SJCRH30 (cell line): ENCODE data around the gene PELI1. TPM values are rescaled to one million over a fixed set of nuclear protein-coding genes. Genes with fewer than 3 reads are reported as not detected.

Experiments
- DNase-seq, 2 experiments: peaks; one replicate each; pipeline ENCODE4 v3.0.0-alpha.2; 2015 to 2020
- H3K27ac ChIP-seq: fragments of 250-450 bp; sonication (Bioruptor Pico); 2 replicates; pipeline ENCODE4 v1.5.1; 2020; ENCODE audit warnings: mild to moderate bottlenecking, moderate library complexity
- H3K27me3 ChIP-seq: fragments of 250-450 bp; sonication (Bioruptor Pico); 2 replicates; pipeline ENCODE4 v1.5.1; 2020; ENCODE audit warnings: mild to moderate bottlenecking, moderate library complexity
- H3K36me3 ChIP-seq: fragments of 250-450 bp; sonication (Bioruptor Pico); 2 replicates; pipeline ENCODE4 v1.5.1; 2020; ENCODE audit warnings: mild to moderate bottlenecking, moderate library complexity
- H3K4me1 ChIP-seq: fragments of 250-450 bp; sonication (Bioruptor Pico); 2 replicates; pipeline ENCODE4 v1.5.1; 2020; ENCODE audit warnings: mild to moderate bottlenecking, moderate library complexity
- H3K4me3 ChIP-seq: fragments of 250-450 bp; sonication (Bioruptor Pico); 2 replicates; pipeline ENCODE4 v1.5.1; 2020; ENCODE audit warnings: mild to moderate bottlenecking, moderate library complexity
- H3K9me3 ChIP-seq: fragments of 250-450 bp; sonication (Bioruptor Pico); replicated peaks from 2 replicates; pipeline ENCODE4 v1.5.1; 2020; ENCODE audit warnings: mild to moderate bottlenecking, moderate library complexity
- total RNA-seq: library from RNA; depleted of rRNA; stranded (reverse); fragments of >200 nt; shearing (Covaris generic); gene quantifications from 2 replicates; pipeline ENCODE4 v1.2.3, GENCODE V29; 2014; rRNA removed

The PELI1 gene, protein sequence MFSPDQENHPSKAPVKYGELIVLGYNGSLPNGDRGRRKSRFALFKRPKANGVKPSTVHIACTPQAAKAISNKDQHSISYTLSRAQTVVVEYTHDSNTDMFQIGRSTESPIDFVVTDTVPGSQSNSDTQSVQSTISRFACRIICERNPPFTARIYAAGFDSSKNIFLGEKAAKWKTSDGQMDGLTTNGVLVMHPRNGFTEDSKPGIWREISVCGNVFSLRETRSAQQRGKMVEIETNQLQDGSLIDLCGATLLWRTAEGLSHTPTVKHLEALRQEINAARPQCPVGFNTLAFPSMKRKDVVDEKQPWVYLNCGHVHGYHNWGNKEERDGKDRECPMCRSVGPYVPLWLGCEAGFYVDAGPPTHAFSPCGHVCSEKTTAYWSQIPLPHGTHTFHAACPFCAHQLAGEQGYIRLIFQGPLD
- total RNA-seq = 45.8 and 48.4 TPM in 2 replicates

DNA sequence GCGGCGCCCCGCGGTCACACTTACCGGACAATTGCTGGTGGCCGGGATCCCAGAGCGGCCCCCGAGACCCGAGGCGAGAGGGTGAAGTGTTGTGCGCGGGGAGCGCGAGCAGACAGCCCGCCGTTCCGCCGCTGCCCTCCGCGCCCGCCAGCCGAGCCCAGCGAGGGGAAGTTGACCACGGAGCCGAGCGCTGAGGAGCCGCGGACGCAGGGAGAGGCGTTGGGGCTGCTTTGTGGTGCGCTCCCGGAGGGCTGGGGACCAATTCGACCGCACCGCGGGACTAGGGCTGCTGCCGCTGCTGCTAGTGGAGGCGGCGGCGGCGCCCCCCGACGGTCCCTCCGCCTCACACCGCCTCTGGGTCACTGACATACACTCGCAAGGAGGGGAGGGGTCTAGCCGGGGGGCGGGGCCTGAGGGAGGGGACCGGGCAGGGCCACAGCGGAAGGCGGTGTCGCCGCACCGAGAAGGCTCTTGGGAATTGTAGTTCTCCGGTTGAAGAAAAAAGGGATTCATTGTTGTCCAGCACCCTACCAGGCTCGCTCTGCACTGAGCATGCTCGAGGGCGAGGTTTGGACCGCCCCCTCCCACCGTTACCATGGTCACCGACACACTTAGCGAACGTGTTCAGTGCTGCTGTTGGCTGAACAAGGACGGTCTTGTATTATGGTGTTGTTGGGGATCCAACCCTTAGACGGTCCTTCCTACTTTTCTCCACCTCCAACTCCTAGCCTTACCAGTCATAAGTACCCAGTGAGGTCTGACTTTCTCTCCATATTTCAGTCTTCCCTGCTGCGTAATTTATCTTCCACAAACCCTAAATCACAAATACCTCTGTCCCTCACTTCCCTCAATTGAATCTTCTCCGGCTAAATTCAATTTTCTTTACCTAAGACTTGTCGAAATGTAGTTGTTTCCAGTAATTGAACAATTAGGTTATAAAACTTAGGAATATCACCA lies at the start of gene PELI1:
Gene PELI1 (minus strand): TSS at position 364 of the 957 bp plus-strand sequence. CDS start 36,110 bp downstream, outside the sequence.
- Histone ChIP-seq H3K9me3 (no peaks in the 10 kb centered on the region; the same call in 1 of the 2 replicates), H3K36me3 (peaks cover 2% of the 10 kb centered on the region), H3K4me1 (peaks cover 17% of the 10 kb centered on the region), H3K27me3 (no peaks in the 10 kb centered on the region), H3K27ac (peak within 1 kb of the TSS; percentile 88), H3K4me3 (peak within 1 kb of the TSS; percentile 98)
- DNase-seq = peak; percentile 100

DNA sequence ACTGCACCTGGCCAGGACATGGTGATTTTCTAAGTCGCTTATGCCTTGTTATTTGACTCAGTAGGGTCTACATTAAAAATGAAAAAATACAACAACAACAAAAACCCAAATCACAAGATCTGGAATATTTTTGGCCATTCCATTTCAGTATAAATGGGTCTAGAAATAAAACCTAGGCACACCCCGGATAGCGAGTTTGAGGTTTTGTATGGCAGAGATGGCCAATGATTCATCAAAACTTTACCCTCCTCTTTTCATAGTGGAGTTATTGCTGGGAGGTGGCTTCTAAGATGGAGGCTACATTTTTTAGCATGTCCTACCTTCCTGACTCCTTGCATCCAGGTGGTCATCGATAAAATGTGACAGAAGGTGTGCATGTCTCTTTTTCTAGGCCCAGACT lies 49.3 kb upstream of the PELI1 start:
- no peak for DNase-seq
- Histone ChIP-seq H3K27ac (no peak overlapping the region), H3K9me3 (no peaks in the 10 kb centered on the region), H3K4me1 (no peaks in the 10 kb centered on the region), H3K4me3 (no peak overlapping the region), H3K36me3 (no peaks in the 10 kb centered on the region), H3K27me3 (no peaks in the 10 kb centered on the region)

DNA sequence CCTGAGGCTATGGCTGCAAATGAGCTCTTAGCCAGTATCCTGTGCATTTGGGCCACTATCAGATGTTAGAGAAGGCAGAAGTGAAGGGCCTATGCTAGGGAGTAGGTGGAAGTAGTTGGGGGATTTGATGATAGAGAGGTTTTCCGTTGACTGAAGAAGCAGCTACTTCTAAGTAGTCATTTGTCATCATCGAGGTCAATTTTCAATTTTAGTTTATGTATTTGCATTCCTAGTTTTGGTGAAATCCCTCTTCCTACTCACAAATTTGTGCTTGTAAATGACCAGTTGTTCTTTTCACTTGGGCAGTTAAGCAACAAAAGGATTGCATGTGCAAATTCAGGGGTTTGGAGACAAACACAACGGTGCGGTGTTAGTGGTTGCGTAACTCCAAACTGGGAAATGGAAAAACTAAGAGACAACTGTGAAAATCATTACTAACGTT lies 48.5 kb upstream of the PELI1 start:
- H3K27ac ChIP-seq = no peak overlapping the region
- no peaks in the 10 kb centered on the region for H3K4me1 ChIP-seq
- no peak for DNase-seq
- H3K27me3 ChIP-seq = no peaks in the 10 kb centered on the region
- no peaks in the 10 kb centered on the region for H3K9me3 ChIP-seq
- H3K4me3 ChIP-seq = no peak overlapping the region
- no peaks in the 10 kb centered on the region for H3K36me3 ChIP-seq

DNA sequence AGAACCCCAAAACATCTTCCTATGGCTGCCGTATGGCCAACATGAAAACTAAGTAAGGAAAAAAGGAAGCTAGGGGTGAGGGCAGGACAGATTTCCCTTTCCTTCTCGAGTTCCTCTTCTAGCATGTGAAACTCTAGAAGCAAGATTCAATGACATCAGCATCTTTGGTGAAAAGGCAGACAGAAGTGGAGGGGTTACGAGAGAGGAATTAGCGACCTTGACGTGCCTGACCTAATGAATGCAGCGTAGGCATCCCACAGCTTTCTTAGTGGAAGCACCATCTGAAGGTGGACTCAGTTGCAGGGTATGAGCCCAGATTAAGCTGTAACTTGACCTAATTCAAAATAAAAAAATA lies 47.9 kb upstream of the PELI1 start:
- Histone ChIP-seq H3K4me3 (no peak overlapping the region), H3K27me3 (no peaks in the 10 kb centered on the region), H3K27ac (no peak overlapping the region), H3K4me1 (peaks cover 3% of the 10 kb centered on the region), H3K9me3 (no peaks in the 10 kb centered on the region), H3K36me3 (no peaks in the 10 kb centered on the region)
- DNase-seq = no peak

DNA sequence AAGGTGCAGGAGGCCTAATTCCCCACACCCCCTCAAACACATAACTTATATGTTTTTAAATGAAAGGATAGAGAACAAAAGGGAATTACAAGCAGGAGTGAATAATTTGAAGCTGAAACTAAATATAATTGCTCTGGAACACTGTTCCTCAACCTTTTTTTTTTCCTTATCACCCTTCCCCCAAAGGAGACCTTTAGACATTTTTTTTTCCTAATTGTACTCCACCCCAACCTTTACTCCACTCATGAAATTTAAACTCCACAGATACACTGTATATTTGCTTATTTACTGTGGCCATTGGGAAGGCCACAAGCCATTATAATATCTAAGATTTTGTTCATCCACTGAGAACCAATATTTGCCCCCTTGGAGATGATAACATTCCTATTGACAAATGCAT lies 45.4 kb upstream of the PELI1 start:
- no peaks in the 10 kb centered on the region for H3K27me3 ChIP-seq
- no peaks in the 10 kb centered on the region for H3K9me3 ChIP-seq
- DNase-seq = no peak
- H3K4me3 ChIP-seq = no peak overlapping the region
- H3K27ac ChIP-seq = no peak overlapping the region
- peaks cover 16% of the 10 kb centered on the region for H3K4me1 ChIP-seq
- H3K36me3 ChIP-seq = no peaks in the 10 kb centered on the region

DNA sequence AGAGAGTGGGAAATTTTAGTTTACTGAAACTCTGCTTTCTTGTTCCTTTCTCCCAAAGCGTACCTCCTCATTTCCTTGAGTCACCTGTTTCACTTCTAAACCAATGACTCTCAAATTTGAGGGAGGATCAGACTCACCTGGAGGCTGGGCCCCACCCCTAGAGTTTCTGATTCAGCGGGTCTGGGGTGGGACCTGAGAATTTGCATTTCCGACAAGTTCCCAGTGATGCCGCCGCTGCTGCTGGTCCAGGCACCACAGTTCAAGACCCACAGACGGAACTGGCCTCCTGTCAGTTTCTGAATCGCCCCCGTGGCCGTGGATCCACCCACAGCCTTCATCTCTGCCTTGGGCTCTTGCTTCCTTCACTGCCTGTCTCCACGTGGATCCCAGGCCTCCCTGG lies 44.9 kb upstream of the PELI1 start:
- Histone ChIP-seq H3K4me1 (peaks cover 16% of the 10 kb centered on the region), H3K36me3 (no peaks in the 10 kb centered on the region), H3K4me3 (no peak overlapping the region), H3K27ac (no peak overlapping the region), H3K27me3 (no peaks in the 10 kb centered on the region), H3K9me3 (no peaks in the 10 kb centered on the region)
- no peak for DNase-seq

DNA sequence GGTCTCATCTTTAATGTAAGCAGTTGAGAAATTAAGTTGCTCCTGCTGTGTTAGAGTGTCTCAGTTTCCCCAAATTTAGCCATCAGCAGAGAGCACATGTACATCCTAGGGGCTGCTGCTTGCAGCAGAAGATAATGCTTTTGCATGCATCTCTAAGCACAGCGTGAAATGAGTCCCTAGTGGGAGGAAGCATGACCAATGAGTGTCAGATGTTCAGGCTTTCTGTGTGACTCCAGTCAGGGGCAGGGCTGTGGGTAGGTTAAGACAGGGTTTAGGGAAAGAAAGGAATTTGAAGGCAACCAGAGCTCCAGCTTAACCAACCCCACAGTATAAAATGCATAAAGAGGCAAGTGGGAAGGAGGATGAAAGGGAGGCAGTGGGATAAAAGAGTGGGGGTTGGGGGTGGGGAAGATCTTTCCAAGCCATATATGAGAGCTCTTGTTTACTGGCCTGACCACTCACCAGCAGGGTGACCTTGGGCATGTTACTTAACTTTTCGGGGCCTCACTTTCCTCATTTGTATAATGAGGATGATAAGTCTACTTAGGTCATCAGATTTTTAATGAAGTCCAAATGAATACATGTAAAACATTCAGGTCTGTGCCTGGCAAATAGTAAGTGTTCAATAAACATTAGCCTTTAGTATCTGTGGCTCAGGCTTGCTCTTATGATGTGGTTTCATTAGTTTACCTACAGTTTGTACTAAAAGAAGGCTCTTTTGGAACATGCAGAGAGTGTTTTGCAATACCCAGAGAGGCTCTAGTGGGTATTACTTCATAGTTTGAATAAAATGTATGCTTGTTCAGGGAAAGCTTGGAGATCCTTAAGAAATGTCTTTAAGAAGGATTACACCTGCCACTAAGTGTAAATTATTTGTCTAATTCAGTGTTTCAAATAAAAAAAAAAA lies 42.7 kb upstream of the PELI1 start:
- Histone ChIP-seq H3K9me3 (no peaks in the 10 kb centered on the region), H3K4me3 (no peak overlapping the region), H3K4me1 (peaks cover 16% of the 10 kb centered on the region), H3K27ac (peak overlapping the region; percentile 20; the same call in 1 of the 2 replicates), H3K36me3 (no peaks in the 10 kb centered on the region), H3K27me3 (no peaks in the 10 kb centered on the region)
- peak; percentile 83 to 89 for DNase-seq

DNA sequence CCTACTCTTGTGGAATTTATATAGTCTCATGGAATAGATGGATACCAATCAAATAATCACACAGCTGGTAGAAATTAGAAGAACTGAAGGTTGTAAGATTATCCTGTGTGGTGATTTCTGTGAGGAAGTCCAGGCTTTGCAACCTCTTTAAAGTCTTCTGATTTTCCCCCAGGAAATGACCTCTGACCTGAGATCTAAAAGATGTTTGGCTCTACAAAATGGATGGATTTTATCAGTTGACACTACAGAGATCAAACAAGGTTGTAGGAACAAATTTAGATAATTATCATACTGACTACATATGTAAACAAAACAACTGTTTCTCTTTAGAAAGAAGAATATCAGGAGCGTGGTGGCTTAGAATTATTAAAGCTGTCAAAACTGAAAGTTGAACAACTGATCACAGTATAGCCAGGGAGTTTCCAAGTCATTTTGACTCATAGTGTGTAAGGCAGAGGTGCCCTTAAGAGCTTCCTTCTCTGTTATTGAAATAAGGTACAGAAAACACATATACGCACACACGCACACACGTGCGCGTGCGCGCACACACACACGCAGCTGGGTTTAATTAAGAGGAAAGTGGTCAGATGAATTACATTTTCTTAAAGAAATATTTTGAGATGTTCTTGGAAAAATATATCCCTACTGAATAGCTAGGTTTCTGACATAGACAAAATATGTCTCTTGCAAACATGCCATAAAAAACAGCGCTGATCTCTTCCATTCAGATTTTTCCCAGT lies 35.5 kb upstream of the PELI1 start:
- H3K27ac ChIP-seq = no peak overlapping the region

DNA sequence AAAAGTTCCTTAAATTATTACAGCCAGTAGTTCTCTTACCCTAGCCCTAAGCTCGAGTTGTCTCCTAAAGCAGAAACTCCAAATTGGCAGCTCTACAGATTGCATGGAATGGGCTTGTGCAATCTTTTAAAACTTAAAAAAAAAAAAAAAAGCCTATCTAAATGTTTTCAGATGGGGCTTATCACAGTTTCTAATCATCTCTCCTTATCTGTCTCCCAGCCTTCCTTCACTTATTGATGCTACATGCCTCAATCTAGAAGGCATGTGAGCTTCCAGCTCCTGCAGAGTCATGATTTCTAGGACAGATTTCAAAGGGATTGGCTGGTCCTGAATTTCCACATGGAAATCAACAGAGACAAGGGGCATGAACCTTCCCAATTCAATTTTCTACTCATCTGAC lies 33.1 kb upstream of the PELI1 start:
- no peak for DNase-seq
- no peaks in the 10 kb centered on the region for H3K4me1 ChIP-seq
- no peaks in the 10 kb centered on the region for H3K36me3 ChIP-seq
- H3K4me3 ChIP-seq = no peak overlapping the region
- no peaks in the 10 kb centered on the region for H3K27me3 ChIP-seq
- H3K27ac ChIP-seq = no peak overlapping the region
- H3K9me3 ChIP-seq = no peaks in the 10 kb centered on the region

More for the DNA sequence above, 35.5 kb upstream of the PELI1 start:
- Histone ChIP-seq H3K36me3 (no peaks in the 10 kb centered on the region), H3K4me1 (no peaks in the 10 kb centered on the region), H3K4me3 (no peak overlapping the region), H3K27me3 (no peaks in the 10 kb centered on the region), H3K9me3 (no peaks in the 10 kb centered on the region)
- DNase-seq = no peak

DNA sequence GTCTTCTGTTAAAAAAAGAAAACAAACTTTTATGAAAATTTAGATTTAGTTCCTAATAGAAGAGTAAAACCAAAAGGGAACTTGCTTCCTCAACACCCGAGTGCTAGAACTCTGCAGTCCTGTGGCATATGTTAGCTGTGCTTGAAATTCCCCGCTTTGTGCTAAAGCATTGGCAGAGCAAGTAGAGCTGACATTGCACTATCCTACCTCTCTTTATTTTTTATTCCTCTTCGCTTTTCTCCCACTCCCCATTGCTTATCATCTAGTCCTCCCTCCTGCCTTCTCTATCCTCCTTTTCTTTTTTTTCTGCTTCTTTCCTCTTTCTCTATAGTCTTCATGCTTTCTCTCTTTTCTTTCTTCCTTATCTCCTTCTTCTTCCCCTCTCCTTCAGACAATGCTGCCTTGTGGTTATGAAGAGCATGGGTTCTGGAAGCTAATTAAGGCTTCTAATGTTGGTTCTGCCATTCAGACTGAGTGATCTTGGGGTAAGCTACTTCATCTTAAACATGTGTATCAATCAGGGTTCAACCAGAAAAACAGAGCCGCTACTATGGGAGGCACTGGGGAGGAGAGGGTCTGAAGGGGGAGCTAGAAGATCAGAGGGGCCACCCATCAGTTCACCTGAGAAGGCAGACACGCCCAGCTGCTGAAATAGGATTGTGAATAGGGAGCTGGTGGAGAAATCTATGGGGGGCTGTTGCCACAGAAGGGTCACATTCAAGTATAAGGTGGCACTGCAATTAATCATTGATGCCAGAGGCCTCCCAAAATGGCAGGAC lies 31.4 kb upstream of the PELI1 start:
- Histone ChIP-seq H3K4me3 (no peak overlapping the region), H3K4me1 (no peaks in the 10 kb centered on the region), H3K9me3 (no peaks in the 10 kb centered on the region), H3K27me3 (no peaks in the 10 kb centered on the region), H3K36me3 (no peaks in the 10 kb centered on the region), H3K27ac (no peak overlapping the region)
- no peak for DNase-seq

DNA sequence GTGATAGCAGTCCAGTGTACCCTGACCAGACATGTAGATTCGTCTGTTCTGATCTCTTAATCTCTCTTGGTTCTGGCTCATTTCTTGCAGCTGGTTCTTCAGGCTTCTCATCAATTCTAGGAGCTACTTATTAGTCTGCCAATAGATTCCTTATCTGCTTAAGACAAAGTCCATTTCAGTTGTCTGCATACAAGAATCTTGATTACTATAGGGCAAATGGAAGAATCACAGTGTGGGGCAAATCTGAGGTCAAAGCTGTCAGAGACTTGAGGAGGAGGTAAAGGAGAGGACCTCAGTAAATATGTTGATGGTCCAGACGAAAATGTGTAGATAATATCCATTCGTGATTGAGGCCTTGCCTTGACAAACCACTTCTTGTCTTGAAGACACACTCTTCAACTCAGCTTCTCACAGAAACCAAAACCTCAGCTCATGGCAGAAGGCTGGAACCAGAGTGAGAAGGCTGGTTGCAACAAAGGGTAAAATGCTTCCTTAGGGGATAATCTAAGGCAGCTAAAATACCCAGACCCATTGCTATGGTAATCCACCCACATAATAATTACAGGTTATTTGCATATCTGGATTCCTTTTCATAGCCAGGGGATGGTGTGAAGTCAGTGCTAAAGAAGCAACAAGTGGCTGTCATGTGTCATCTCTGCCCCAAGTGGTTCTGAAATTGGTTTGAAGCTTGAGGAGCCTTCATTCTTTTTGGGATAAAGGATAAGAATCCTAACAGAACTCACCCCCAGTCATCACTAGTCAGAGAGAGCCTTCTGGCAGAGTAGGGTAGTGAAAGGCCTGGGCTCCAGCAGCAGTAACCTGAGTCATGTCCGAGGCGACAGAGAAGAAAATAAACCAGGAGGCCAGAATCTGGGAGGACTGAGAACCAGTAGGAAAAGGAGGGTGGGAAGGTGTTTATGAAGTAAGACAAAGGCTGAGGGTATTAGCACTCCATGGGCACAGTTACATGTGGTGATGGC lies 29.2 kb upstream of the PELI1 start:
- H3K36me3 ChIP-seq = no peaks in the 10 kb centered on the region
- no peaks in the 10 kb centered on the region for H3K27me3 ChIP-seq
- no peak overlapping the region for H3K4me3 ChIP-seq
- no peak for DNase-seq
- no peaks in the 10 kb centered on the region for H3K9me3 ChIP-seq
- H3K27ac ChIP-seq = no peak overlapping the region
- H3K4me1 ChIP-seq = no peaks in the 10 kb centered on the region

DNA sequence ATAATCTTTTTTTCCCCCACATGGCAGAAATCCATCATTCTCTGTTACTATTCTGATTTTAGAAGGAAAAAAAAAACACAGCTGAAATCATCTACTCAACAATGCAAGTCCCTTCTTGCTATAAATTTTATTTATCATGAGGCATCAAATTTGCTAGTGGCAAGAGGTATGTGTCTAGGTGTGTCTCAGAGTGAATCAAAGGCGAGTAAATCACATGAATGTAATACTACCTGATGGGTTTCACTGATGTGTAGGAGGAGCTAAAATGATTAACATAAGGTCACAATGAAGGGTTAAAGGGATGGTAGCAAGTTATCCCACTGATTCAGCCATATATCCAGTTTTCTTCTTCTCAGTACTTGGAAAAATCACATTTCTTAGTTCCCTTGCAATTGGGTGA lies 24.5 kb upstream of the PELI1 start:
- Histone ChIP-seq H3K27ac (no peak overlapping the region), H3K36me3 (peaks cover 3% of the 10 kb centered on the region; the same call in 1 of the 2 replicates), H3K4me1 (peaks cover 19% of the 10 kb centered on the region), H3K4me3 (no peak overlapping the region), H3K27me3 (no peaks in the 10 kb centered on the region), H3K9me3 (no peaks in the 10 kb centered on the region)
- DNase-seq = no peak
